ENCODE results near the gene HERPUD1.
"Not testable (repeated sequence)": the region's sequence is repeated elsewhere in the genome, so short reads cannot be mapped to it uniquely, and the experiment has no call there.

Gene HERPUD1

GRCh38 chr16:56961851-56962281 is 29.9 kb downstream of the HERPUD1 start, which contains the start of gene CETP:
TSS of gene CETP (plus strand) at chr16:56961950. CDS start at chr16:56961980, 30 bp downstream.
- no peak for DNase-seq

GRCh38 chr16:56964243-56965148 is 32.6 kb downstream of the HERPUD1 start:
- DNase-seq, result peak; percentile 49 to 59

DNA sequence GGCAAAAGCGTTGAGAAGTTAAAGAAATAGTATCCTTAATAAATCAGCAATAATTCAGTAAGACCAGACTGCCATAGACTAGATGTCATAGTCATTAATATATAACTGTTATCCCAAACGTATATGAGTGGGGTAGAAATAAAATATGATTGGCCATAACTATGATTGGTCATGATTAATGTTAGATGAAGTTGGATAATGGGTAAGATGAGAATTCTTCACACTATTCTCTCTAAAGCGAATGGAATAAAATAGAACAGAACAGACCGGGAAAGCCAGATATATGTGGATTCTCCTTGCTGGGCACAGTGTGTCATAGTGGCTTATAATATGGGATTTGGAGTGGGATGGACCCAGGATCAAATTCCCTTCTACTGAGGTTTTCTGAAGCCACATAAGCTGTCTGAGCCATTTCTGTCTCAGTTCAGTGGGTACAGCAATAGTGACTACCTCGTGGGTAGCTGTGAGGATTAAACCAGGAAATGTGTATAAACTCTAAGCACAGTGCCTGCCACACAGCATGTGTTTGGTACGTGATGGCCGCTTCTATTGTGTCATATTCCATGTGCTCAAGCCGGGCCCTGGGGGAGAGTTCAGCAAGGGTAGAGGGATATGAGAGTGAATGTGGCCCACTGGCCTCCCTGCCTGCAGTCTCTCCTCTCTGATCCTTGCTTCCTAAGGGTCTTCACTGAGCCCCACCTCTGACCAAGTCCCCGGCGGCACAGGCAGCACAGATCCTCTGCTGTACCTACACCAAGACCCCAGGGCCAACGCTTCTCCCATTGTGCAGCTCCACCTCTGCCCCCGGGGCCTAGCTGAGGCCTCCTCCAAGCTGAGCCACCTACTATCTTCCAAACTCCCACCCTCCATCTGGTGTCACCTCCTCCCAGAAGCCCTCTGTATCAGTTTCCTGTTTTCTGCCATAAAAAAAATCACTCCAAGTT is 33.5 kb downstream of the HERPUD1 start:
- DNase-seq, result no peak

- no peak for DNase-seq
Measured at GRCh38 chr16:56966093-56966475, 34.1 kb downstream of the HERPUD1 start.

DNA sequence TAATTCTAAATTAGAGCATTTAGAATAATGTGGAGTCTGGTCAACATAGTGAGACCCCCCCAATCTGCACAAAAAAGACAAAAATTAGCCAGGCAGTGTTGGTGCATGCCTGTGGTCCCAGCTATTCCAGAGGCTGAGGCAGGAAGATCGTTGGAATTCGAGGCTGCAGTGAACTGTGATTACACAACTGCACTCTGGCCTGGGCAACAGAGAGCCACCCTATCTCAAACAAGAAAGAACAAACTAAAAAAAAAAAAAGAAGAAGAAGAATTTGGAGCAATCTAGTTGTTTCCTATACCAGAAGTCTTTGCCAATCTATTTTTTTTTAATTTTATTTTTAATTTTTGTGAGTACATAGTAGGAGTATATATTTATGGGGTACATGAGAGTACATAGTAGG is 35.8 kb downstream of the HERPUD1 start:
- DNase-seq, result no peak

DNA sequence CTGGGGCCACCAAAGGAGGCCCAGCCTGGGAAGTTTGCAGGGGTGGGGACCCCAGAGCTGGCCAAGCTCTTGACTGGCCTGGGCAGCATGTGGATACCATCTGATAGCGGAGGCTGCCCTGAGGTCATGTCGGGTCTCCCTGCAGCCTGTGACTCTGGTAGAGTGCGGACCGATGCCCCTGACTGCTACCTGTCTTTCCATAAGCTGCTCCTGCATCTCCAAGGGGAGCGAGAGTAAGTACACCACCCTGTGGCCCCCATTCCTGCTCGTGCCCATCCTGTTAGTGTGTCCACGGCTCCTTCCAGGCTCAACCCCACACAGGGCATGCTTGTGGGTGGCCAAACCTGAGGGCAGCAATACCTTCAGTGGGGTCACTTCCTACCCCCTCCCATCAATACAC is 37.8 kb downstream of the HERPUD1 start:
- DNase-seq, result no peak

GRCh38 chr16:56970934-56971767 is 39.2 kb downstream of the HERPUD1 start:
- no peak for DNase-seq

DNA sequence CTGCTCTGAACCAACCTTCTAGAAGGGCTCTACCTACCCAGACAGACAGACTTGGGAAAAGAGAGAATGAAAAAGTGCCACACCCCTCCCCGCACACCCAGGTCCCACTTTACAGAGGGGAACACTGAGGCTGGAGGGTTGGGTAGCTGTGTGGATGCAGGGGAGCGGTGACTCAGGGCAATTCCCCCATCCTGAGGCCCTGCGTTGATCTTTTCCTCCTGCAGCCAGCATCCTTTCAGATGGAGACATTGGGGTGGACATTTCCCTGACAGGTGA is 39.8 kb downstream of the HERPUD1 start:
- DNase-seq, result no peak

DNA sequence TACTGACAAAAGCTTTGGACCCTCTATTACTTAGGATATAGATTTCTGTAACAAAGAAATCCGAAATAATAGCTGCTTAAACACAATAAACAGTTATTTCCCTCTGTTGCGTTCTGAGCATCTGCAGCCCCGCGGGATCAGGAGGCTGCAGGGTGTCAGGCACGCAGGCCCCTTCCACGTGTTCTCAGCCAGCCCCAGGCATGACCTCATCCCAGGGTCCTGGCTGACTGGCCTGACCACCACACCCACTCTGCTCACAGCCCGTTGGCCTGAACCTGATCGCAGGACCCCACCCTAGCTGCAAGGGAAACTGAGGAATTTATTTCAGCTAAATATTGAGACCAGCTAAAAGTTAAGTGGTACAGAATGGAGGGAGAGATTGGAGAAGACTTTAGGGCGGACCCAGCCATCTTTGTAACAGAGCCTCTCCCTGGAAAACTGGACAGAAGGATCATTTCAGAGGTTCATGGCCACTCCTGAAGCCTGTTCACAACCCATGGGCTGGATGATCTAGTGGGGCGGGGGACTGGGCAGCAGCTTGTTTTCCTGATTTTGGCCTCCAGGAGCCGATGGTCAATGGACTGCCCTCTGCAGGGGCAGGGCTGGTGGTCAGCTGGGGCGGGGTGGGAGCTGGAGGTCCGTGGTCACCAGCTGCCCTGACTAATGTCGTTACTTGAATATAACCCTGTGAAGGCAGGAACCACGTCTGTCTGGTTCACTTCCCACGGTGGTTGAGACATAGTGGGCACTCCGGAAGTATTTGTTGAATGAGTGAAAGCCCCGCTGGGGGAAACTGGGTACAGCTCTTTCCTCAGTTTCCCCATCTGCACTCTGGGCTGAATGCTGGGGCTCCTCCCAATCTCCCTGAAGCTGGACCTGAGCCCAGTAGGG is 40.7 kb downstream of the HERPUD1 start:
- DNase-seq, result no peak

- DNase-seq, result no peak
Measured at GRCh38 chr16:56973294-56973689, 41.4 kb downstream of the HERPUD1 start.

GRCh38 chr16:56973899-56974298 is 42.0 kb downstream of the HERPUD1 start:
- DNase-seq, result not testable (repeated sequence)

DNA sequence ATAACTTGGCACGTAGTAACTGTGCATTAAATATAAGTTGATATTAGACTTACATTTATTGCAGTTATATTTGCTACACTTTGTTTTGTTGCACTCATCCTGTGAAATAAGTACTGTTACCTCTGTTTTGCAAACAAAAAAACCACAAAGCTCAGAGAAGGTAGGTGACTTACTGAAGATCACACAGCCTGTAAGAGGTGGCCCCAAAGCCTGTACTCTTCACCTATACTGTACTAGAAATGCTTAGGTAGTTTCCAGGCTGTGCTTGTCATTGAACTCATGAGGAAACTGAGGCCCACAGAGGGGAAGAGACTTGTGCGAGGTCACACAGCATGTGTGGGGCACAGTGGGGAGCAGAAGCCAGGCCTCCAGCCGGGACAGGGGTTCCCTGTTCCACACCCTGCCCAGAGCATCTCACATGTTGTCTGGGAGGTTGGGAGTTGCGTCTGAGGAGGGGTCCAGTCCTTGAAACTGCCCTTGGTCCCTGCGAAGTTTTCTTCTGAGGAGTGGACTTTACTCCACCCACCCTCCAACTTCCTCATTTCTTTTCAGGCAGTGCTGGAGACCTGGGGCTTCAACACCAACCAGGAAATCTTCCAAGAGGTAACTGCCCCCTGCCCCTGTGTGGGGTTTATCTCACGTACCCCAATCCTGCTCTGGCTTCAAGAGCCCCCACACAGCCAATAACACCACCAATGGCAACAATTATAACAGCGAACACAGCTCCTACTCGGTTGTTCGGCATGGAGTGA is 42.8 kb downstream of the HERPUD1 start:
- no peak for DNase-seq

DNA sequence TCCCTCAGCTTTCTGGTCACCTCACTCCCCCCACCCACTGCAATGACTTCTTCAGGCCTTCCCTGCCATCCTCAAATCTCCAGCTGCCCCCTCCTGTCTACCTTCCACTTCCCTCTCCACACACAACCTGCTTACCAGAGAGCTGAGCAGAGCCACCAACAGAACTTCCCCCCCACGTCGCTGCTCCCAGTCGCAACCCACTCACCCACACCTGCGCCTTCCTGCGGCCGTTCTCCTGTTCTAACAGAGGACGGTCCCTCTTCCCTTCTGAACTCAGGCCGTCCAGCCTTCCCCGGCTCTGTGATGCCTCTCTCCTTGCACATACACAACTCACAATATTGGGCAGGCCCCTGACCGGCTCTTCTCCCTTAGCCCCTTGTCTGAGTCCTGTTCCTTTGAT is 43.8 kb downstream of the HERPUD1 start:
- no peak for DNase-seq

- no peak for DNase-seq
Measured at GRCh38 chr16:56977216-56977615, 45.3 kb downstream of the HERPUD1 start.

DNA sequence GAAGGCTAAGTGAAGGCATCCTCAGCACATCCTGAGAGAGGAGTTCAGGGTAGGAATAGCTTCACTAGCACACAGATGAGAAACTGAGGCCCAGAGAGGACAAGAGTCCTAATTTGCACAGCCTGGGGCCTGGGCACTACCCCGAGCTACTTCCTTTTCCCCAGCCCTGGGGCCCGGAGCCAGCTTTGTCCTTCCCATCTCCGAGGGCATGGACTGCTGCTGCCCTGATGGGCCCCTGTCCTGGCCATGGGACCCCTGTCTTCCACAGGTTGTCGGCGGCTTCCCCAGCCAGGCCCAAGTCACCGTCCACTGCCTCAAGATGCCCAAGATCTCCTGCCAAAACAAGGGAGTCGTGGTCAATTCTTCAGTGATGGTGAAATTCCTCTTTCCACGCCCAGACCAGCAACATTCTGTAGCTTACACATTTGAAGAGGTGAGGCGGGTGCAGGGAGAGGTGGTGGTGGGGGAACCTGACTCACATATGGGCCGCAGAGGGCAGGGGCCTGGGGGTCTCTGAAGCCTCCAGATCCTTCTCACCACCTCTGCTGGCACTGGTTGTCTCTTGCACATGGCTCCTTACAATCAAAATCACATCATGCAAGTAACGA is 46.0 kb downstream of the HERPUD1 start:
- no peak for DNase-seq

DNA sequence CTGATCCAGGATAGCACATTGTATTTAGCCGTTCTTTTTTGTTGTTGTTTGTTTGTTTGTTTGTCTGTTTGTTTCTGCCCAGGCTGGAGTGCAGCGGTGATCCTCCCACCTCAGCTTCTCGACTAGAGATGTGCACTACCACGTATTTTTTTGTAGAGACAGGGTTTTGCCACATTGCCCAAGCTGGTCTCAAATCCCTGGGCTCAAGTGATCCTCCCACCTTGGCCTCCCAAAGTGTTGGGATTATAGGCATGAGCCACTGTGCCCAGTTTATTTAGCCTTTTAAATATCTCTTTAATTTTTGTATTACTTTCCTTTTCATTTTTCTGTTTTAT is 48.2 kb downstream of the HERPUD1 start:
- no peak for DNase-seq

DNA sequence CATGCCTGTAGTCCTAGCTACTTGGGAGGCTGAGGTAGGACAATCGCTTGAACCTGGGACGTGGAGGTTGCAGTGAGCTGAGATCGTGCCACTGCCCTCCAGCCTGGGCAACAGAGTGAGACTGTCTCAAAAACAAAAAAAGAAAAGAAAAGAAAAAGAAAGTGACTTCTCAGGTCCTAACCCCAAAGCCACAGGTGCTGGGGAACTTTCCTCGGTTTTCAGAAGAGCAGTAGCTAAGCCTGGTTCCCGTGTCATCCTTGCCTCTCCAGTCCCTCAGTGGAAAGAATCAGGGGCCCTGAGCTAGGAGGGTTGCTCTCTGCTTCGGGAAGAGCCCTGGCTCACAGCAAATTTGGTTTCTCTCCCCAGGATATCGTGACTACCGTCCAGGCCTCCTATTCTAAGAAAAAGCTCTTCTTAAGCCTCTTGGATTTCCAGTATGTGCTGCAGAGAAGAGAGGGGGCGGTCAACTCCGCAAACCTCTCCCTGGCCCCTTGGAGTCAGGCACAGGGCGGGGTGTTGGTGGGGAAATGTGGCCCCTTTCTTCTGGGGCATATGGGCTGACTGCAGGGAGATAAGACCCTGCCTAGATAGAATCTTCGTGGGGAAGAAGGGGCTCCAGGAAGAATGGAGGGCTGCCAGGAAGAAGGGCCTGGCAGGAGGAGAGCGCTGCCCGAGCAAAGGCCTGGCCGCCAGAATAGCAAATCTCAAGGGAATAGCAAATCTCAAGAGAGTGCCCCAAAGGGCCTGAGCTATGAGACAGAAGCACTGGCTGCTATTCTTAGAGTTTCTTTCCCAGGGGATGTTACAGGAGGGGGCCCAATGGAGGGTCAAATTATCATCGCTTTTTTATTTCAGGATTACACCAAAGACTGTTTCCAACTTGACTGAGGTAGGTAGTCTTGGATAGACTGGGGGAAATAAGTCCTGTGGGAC is 49.1 kb downstream of the HERPUD1 start:
- DNase-seq, result no peak

GRCh38 chr16:56981729-56982271 is 49.9 kb downstream of the HERPUD1 start:
- DNase-seq, result no peak

- no peak for DNase-seq
Measured at GRCh38 chr16:56982695-56983094, 50.8 kb downstream of the HERPUD1 start.

All from NCI-H1930 (cell line).